ENCODE data around the gene COL4A3.
A peak's percentile ranks its signal among the peaks of the same experiment; 100 is the strongest.

Gene COL4A3

GRCh38 chr2:227347117-227347516 is 182.7 kb downstream of the COL4A3 start:
- DNase-seq (ENCODE audit: low read depth): peak; percentile 12
- H3K4me3 ChIP-seq (ENCODE audit: low read length): no peak overlapping the region
- TF ChIP-seq, protein P1, sequence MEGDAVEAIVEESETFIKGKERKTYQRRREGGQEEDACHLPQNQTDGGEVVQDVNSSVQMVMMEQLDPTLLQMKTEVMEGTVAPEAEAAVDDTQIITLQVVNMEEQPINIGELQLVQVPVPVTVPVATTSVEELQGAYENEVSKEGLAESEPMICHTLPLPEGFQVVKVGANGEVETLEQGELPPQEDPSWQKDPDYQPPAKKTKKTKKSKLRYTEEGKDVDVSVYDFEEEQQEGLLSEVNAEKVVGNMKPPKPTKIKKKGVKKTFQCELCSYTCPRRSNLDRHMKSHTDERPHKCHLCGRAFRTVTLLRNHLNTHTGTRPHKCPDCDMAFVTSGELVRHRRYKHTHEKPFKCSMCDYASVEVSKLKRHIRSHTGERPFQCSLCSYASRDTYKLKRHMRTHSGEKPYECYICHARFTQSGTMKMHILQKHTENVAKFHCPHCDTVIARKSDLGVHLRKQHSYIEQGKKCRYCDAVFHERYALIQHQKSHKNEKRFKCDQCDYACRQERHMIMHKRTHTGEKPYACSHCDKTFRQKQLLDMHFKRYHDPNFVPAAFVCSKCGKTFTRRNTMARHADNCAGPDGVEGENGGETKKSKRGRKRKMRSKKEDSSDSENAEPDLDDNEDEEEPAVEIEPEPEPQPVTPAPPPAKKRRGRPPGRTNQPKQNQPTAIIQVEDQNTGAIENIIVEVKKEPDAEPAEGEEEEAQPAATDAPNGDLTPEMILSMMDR (IDR thresholded peaks at IDR 0.05; ENCODE audit: insufficient read depth, low read depth, low read length, missing control alignments): peak; percentile 9

DNA sequence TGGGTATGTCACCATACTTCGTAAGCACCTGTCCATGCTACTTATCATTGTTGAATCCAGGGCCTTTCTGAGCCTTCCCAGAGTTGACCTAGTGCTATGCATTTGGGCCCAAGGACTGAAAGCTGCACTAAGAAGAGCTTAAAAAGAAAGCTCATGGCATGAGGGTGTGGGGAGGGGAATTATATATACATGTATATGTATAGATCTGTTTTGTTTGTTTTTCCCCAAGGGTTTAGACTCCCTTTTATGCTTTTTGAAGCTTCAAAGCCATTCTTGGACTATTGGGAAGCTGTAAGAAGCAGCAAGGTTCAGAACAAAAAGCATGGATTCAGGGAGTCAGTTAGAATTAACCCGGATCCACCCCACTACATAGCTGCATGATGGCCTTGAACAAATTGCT is 183.9 kb downstream of the COL4A3 start:
- no peak overlapping the region for H3K4me3 ChIP-seq (ENCODE audit: low read length)
- no peak for DNase-seq (ENCODE audit: low read depth)
- TF ChIP-seq, protein P1 (IDR thresholded peaks at IDR 0.05; ENCODE audit: insufficient read depth, low read depth, low read length, missing control alignments): no peak

DNA sequence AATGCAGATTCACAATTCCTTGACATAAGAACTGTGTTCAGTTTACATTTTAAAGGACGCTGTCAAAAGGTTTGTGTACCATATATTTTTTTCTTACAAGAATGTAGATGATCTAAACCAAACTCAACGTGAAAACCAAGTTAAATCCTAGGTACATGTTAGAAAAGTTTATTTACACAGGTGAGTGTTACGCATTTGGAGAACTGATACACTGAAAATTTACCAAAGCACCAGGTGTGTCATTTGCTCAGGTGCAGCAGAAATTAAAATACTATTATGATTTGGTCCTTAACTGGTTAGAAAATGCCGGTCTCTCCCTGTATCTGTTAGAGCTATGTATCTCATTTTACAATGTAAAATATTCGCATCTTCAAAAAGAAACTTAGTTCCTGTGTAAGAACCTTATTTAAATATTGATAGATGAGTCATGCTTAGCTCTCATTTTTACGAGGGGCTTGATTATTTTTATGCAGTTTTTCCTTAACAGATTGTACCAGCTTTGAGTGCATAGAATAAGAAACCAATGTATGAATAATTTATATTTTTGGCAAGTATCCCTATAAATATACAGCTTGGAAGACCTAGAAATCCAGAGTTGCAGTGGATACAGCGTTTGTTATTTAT is 185.7 kb downstream of the COL4A3 start:
- H3K4me3 ChIP-seq (ENCODE audit: low read length): no peak overlapping the region
- no peak for DNase-seq (ENCODE audit: low read depth)
- TF ChIP-seq, protein P1 (IDR thresholded peaks at IDR 0.05; ENCODE audit: insufficient read depth, low read depth, low read length, missing control alignments): no peak

GRCh38 chr2:227351639-227352038 is 187.2 kb downstream of the COL4A3 start:
- no peak overlapping the region for H3K4me3 ChIP-seq (ENCODE audit: low read length)
- TF ChIP-seq, protein P1 (IDR thresholded peaks at IDR 0.05; ENCODE audit: insufficient read depth, low read depth, low read length, missing control alignments): no peak
- DNase-seq (ENCODE audit: low read depth): no peak

GRCh38 chr2:227360351-227360750 is 195.9 kb downstream of the COL4A3 start:
- H3K4me3 ChIP-seq (ENCODE audit: low read length): no peak overlapping the region
- TF ChIP-seq, protein P1 (IDR thresholded peaks at IDR 0.05; ENCODE audit: insufficient read depth, low read depth, low read length, missing control alignments): no peak

GRCh38 chr2:227363756-227364155 is 199.3 kb downstream of the COL4A3 start:
- DNase-seq (ENCODE audit: low read depth): no peak
- TF ChIP-seq, protein P1 (IDR thresholded peaks at IDR 0.05; ENCODE audit: insufficient read depth, low read depth, low read length, missing control alignments): no peak
- H3K4me3 ChIP-seq (ENCODE audit: low read length): no peak overlapping the region

More at GRCh38 chr2:227360351-227360750, 195.9 kb downstream of the COL4A3 start:
- DNase-seq (ENCODE audit: low read depth): no peak
